ENCODE data around the gene TTC38.
"Not testable (repeated sequence)": the region's sequence is repeated elsewhere in the genome, so short reads cannot be mapped to it uniquely, and the experiment has no call there.

The TTC38 gene

GRCh38 chr22:46309526-46310085, 41.8 kb downstream of the TTC38 start:
- no peak overlapping the region for H3K4me3 ChIP-seq (ENCODE audit: low read depth, low read length)
- TF ChIP-seq, protein P1, sequence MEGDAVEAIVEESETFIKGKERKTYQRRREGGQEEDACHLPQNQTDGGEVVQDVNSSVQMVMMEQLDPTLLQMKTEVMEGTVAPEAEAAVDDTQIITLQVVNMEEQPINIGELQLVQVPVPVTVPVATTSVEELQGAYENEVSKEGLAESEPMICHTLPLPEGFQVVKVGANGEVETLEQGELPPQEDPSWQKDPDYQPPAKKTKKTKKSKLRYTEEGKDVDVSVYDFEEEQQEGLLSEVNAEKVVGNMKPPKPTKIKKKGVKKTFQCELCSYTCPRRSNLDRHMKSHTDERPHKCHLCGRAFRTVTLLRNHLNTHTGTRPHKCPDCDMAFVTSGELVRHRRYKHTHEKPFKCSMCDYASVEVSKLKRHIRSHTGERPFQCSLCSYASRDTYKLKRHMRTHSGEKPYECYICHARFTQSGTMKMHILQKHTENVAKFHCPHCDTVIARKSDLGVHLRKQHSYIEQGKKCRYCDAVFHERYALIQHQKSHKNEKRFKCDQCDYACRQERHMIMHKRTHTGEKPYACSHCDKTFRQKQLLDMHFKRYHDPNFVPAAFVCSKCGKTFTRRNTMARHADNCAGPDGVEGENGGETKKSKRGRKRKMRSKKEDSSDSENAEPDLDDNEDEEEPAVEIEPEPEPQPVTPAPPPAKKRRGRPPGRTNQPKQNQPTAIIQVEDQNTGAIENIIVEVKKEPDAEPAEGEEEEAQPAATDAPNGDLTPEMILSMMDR (IDR thresholded peaks at IDR 0.05; ENCODE audit: control insufficient read depth, extremely low read depth, insufficient read depth), result no peak
- DNase-seq (ENCODE audit: low read depth), result no peak

GRCh38 chr22:46312056-46312455, 44.2 kb downstream of the TTC38 start:
- DNase-seq (ENCODE audit: low read depth), result no peak
- TF ChIP-seq, protein P1 (IDR thresholded peaks at IDR 0.05; ENCODE audit: control insufficient read depth, extremely low read depth, insufficient read depth), result no peak

DNA sequence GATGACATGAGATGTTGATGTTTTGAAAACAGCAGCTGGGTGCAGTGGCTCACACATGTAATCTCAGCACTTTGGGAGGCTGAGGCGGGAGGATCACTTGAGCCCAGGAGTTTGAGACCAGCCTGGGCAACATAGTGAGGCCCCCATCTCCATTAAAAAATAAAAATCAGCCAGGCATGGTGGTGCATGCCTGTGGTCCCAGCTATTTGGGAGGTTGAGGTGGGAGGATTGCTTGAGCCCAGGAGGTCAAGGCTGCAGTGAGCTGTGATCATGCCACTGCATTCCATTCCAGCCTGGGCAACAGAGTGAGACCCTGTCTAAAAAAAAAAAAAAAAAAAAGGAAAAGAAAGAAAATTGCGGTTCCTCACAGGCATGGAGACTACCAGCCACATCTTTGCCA, 45.0 kb downstream of the TTC38 start:
- DNase-seq (ENCODE audit: low read depth); H3K4me3 ChIP-seq (ENCODE audit: low read depth, low read length): not testable (repeated sequence)

More at GRCh38 chr22:46312056-46312455, 44.2 kb downstream of the TTC38 start:
- H3K4me3 ChIP-seq (ENCODE audit: low read depth, low read length), result no peak overlapping the region

- TF ChIP-seq, protein P1 (IDR thresholded peaks at IDR 0.05; ENCODE audit: control insufficient read depth, extremely low read depth, insufficient read depth), result no peak
Observed at GRCh38 chr22:46315976-46316375, 48.2 kb downstream of the TTC38 start.

DNA sequence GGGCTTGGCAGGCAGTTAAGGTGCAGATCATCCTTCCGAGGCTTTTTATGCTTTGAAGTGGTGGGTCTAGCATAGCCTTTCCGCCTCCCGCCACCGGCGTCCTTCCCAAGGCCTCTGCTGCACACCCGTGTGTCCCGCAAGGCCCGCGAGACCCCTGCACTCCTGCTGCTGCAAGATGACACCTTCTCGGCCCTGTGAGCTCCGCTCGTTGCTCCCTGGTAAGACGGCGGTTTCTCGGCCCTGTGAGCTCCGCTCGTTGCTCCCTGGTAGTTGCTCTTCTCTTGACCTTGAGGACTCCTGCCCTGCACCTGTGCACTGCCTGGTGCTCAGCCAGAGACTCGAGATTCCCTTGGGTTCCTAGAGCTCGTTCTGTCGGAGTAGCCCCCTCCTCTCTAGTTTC, 49.8 kb downstream of the TTC38 start:
- no peak for DNase-seq (ENCODE audit: low read depth)
- TF ChIP-seq, protein P1 (IDR thresholded peaks at IDR 0.05; ENCODE audit: control insufficient read depth, extremely low read depth, insufficient read depth), result no peak
- no peak overlapping the region for H3K4me3 ChIP-seq (ENCODE audit: low read depth, low read length)

More at GRCh38 chr22:46315976-46316375, 48.2 kb downstream of the TTC38 start:
- H3K4me3 ChIP-seq (ENCODE audit: low read depth, low read length), result no peak overlapping the region
- no peak for DNase-seq (ENCODE audit: low read depth)

GRCh38 chr22:46318576-46318975, 50.8 kb downstream of the TTC38 start:
- H3K4me3 ChIP-seq (ENCODE audit: low read depth, low read length), result no peak overlapping the region
- TF ChIP-seq, protein P1 (IDR thresholded peaks at IDR 0.05; ENCODE audit: control insufficient read depth, extremely low read depth, insufficient read depth), result no peak
- DNase-seq (ENCODE audit: low read depth), result no peak

GRCh38 chr22:46319319-46319718, 51.5 kb downstream of the TTC38 start:
- TF ChIP-seq, protein P1 (IDR thresholded peaks at IDR 0.05; ENCODE audit: control insufficient read depth, extremely low read depth, insufficient read depth), result no peak
- H3K4me3 ChIP-seq (ENCODE audit: low read depth, low read length), result no peak overlapping the region
- no peak for DNase-seq (ENCODE audit: low read depth)
